ENCODE results near the gene TEX48.

DNA sequence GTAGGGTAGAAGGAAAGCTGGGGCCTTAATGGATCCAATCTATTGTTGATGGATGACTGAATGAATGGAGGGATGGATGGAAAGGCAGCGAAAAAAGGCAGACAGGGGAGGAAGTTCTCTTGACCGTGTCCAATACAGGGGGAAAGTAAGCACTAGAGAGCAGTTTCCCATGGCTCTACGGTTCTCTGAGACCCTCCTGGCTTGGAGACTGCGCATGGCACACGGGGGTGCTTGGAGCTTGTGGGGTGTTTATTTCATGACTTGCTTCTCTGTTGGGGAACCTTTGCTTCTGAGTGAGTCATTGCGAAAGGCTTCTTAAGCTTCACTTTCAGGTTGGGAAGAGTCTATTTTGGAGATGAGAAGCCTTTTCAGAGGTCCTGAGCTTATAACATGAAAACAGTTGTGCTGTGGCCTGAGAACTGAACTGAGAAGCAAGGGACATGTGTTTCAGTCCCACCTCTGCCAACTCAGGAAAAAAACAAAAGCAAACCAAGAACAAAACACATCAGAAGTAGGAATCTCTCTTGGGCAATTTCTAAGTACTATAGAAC lies 12.8 kb upstream of the TEX48 start:
- TF ChIP-seq, protein P1, sequence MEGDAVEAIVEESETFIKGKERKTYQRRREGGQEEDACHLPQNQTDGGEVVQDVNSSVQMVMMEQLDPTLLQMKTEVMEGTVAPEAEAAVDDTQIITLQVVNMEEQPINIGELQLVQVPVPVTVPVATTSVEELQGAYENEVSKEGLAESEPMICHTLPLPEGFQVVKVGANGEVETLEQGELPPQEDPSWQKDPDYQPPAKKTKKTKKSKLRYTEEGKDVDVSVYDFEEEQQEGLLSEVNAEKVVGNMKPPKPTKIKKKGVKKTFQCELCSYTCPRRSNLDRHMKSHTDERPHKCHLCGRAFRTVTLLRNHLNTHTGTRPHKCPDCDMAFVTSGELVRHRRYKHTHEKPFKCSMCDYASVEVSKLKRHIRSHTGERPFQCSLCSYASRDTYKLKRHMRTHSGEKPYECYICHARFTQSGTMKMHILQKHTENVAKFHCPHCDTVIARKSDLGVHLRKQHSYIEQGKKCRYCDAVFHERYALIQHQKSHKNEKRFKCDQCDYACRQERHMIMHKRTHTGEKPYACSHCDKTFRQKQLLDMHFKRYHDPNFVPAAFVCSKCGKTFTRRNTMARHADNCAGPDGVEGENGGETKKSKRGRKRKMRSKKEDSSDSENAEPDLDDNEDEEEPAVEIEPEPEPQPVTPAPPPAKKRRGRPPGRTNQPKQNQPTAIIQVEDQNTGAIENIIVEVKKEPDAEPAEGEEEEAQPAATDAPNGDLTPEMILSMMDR (IDR thresholded peaks at IDR 0.05; ENCODE audit: borderline replicate concordance, extremely low read depth, low read length, poor library complexity, severe bottlenecking), result no peak
- TF ChIP-seq EZH2 (IDR thresholded peaks at IDR 0.05; ENCODE audit: borderline replicate concordance, low read depth, low read length, severe bottlenecking), result no peak
